Measurements from ENCODE around the gene TBX18. TPM values are rescaled to one million over a fixed set of nuclear protein-coding genes. Genes with fewer than 3 reads are reported as not detected.

Gene TBX18
- total RNA-seq, 1 donor from 2014 or later, result 9.1 TPM

DNA sequence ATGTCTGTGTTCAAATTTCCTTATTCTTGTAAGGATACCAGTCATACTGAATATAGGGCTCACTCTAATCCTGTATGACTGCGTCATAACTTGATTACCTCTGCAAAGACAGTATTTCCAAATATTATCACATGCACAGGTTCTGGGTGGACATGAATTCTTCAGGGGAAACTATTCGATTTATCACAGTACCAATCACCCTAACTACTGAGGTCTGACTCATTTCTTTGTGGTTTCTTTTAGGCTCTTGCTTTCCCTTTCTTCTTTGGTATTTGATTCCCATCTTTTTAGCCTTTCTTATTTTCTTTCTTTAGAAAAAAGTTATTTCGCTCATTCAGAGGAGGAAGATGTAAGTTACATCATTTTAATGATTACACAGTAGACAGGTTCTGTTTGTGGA, 40.3 kb upstream of the TBX18 start:
- Mint-ChIP-seq H3K27me3 (ENCODE audit: low read depth) (peaks cover 38% of the 10 kb centered on the region), H3K36me3 (ENCODE audit: low read depth) (no peaks in the 10 kb centered on the region), H3K27ac (ENCODE audit: unreplicated experiment) (no peak overlapping the region), H3K4me1 (ENCODE audit: low read depth) (no peaks in the 10 kb centered on the region), H3K4me3 (ENCODE audit: unreplicated experiment) (no peak overlapping the region), H3K9me3 (ENCODE audit: low read depth) (no peaks in the 10 kb centered on the region)
- TF ChIP-seq, protein P1, sequence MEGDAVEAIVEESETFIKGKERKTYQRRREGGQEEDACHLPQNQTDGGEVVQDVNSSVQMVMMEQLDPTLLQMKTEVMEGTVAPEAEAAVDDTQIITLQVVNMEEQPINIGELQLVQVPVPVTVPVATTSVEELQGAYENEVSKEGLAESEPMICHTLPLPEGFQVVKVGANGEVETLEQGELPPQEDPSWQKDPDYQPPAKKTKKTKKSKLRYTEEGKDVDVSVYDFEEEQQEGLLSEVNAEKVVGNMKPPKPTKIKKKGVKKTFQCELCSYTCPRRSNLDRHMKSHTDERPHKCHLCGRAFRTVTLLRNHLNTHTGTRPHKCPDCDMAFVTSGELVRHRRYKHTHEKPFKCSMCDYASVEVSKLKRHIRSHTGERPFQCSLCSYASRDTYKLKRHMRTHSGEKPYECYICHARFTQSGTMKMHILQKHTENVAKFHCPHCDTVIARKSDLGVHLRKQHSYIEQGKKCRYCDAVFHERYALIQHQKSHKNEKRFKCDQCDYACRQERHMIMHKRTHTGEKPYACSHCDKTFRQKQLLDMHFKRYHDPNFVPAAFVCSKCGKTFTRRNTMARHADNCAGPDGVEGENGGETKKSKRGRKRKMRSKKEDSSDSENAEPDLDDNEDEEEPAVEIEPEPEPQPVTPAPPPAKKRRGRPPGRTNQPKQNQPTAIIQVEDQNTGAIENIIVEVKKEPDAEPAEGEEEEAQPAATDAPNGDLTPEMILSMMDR (IDR thresholded peaks at IDR 0.05), result no peak
- no peak for DNase-seq (ENCODE audit: low spot score)

- H3K9me3 Mint-ChIP-seq (ENCODE audit: low read depth), result peaks cover 4% of the 10 kb centered on the region
- no peak overlapping the region for H3K4me3 Mint-ChIP-seq (ENCODE audit: unreplicated experiment)
- peaks cover 45% of the 10 kb centered on the region for H3K27me3 Mint-ChIP-seq (ENCODE audit: low read depth)
- DNase-seq (ENCODE audit: low spot score), result no peak
- no peak overlapping the region for H3K27ac Mint-ChIP-seq (ENCODE audit: unreplicated experiment)
- no peaks in the 10 kb centered on the region for H3K36me3 Mint-ChIP-seq (ENCODE audit: low read depth)
- no peaks in the 10 kb centered on the region for H3K4me1 Mint-ChIP-seq (ENCODE audit: low read depth)
- TF ChIP-seq, protein P1 (IDR thresholded peaks at IDR 0.05), result no peak
These were observed 36.9 kb upstream of the TBX18 start for GRCh38 chr6:84801250-84801649.

- H3K27me3 Mint-ChIP-seq (ENCODE audit: low read depth), result peaks cover 32% of the 10 kb centered on the region
- H3K4me3 Mint-ChIP-seq (ENCODE audit: unreplicated experiment), result no peak overlapping the region
- H3K4me1 Mint-ChIP-seq (ENCODE audit: low read depth), result no peaks in the 10 kb centered on the region
- no peaks in the 10 kb centered on the region for H3K36me3 Mint-ChIP-seq (ENCODE audit: low read depth)
- DNase-seq (ENCODE audit: low spot score), result no peak
- H3K27ac Mint-ChIP-seq (ENCODE audit: unreplicated experiment), result no peak overlapping the region
- TF ChIP-seq, protein P1 (IDR thresholded peaks at IDR 0.05), result no peak
- H3K9me3 Mint-ChIP-seq (ENCODE audit: low read depth), result peaks cover 4% of the 10 kb centered on the region
These were observed 33.9 kb upstream of the TBX18 start for GRCh38 chr6:84798257-84798656.

GRCh38 chr6:84796343-84796742, 31.9 kb upstream of the TBX18 start:
- Mint-ChIP-seq H3K27me3 (ENCODE audit: low read depth) (peaks cover 26% of the 10 kb centered on the region), H3K36me3 (ENCODE audit: low read depth) (no peaks in the 10 kb centered on the region), H3K4me3 (ENCODE audit: unreplicated experiment) (no peak overlapping the region), H3K27ac (ENCODE audit: unreplicated experiment) (no peak overlapping the region), H3K4me1 (ENCODE audit: low read depth) (no peaks in the 10 kb centered on the region), H3K9me3 (ENCODE audit: low read depth) (peaks cover 4% of the 10 kb centered on the region)
- TF ChIP-seq, protein P1 (IDR thresholded peaks at IDR 0.05), result no peak
- no peak for DNase-seq (ENCODE audit: low spot score)

DNA sequence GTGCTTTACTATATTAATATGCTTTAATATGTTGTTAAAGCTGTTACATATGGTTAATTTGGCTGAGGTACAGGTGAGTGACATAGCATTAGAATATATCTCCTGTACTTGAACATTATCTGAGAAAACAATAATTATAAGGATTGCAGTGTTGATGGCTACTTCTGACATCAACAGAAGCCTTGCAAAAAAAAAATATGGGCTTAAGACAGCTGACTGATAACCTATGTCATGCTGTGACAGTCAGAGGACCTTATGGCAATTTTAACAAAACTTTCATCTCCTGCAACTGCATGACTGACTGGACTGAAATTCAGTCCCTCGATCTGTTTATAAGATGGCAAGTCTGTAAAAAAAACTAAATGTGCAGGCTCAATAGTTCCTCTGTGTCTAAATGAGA, 27.5 kb upstream of the TBX18 start:
- Mint-ChIP-seq H3K36me3 (ENCODE audit: low read depth) (no peaks in the 10 kb centered on the region), H3K4me3 (ENCODE audit: unreplicated experiment) (no peak overlapping the region), H3K27me3 (ENCODE audit: low read depth) (peaks cover 39% of the 10 kb centered on the region), H3K27ac (ENCODE audit: unreplicated experiment) (no peak overlapping the region), H3K9me3 (ENCODE audit: low read depth) (peaks cover 6% of the 10 kb centered on the region), H3K4me1 (ENCODE audit: low read depth) (no peaks in the 10 kb centered on the region)
- TF ChIP-seq, protein P1 (IDR thresholded peaks at IDR 0.05), result no peak
- DNase-seq (ENCODE audit: low spot score), result no peak

Data from chondrocyte (in vitro differentiated cells).